SK-N-SH (cell line): ENCODE measurements around the gene IRAG1. TPM values are rescaled to one million over a fixed set of nuclear protein-coding genes. Genes with fewer than 3 reads are reported as not detected.

Source experiments
- CTCF ChIA-PET: fragments of 300-600, 350-600 bp; formaldehyde crosslinking; extraction: SDS; loops from one replicate; lab custom pipeline; 2021; lab: Yijun Ruan, JAX
- POLR2A ChIA-PET: fragments of 350-600 bp; sonication (Branson Sonifier 250); formaldehyde crosslinking; extraction: SDS; loops from one replicate; lab custom pipeline; 2020; ENCODE audit warnings: antibody characterized with exemption, inconsistent platforms; lab: Yijun Ruan, JAX
- DNase-seq: peaks from one replicate; pipeline ENCODE4 v3.0.0; 2012
- H2AFZ ChIP-seq: fragments of 200-600 bp; sonication (generic); 2 replicates; pipeline ENCODE4 v1.8.1; 2016; ENCODE audit warnings: antibody characterized with exemption, mild to moderate bottlenecking, low read depth
- H3F3A ChIP-seq: fragments of 200-600 bp; sonication (generic); replicated peaks from 2 replicates; pipeline ENCODE3; 2016; ENCODE audit warnings: antibody characterized with exemption, mild to moderate bottlenecking; ENCODE audit not compliant: insufficient read depth
- H3K27ac ChIP-seq, 2 experiments: fragments of 200-500 bp in 1 of 2; fragments of 200-600 bp in 1 of 2; sonication (Bioruptor generic) in 1 of 2; sonication (generic), shearing (Covaris generic) in 1 of 2; 2 replicates each; pipeline versions ENCODE4 v1.5.1 to v1.6.1; 2014 to 2016; ENCODE audit warnings: low read depth in 2 of 2, inconsistent platforms in 1 of 2, low read length in 1 of 2, mild to moderate bottlenecking in 1 of 2, mixed read lengths in 1 of 2
- H3K27me3 ChIP-seq: fragments of 200-600 bp; sonication (generic), shearing (Covaris generic); 2 replicates; pipeline ENCODE4 v1.6.1; 2016; ENCODE audit warnings: mixed run types; ENCODE audit not compliant: insufficient read depth
- H3K36me3 ChIP-seq, 2 experiments: fragments of 200-500 bp in 1 of 2; fragments of 200-600 bp in 1 of 2; sonication (Bioruptor generic) in 1 of 2; sonication (generic) in 1 of 2; replicated peaks in 1 of 2; 2 replicates each; pipeline versions ENCODE3 to v1.5.1; 2014 to 2016; ENCODE audit warnings: low read length in 1 of 2, mild to moderate bottlenecking in 1 of 2; ENCODE audit not compliant: insufficient read depth in 2 of 2, control insufficient read depth in 1 of 2
- H3K4me1 ChIP-seq, 2 experiments: fragments of 200-500 bp in 1 of 2; fragments of 200-600 bp in 1 of 2; sonication (Bioruptor generic) in 1 of 2; sonication (generic), shearing (Covaris generic) in 1 of 2; 2 replicates each; pipeline versions ENCODE4 v1.5.1 to v1.6.1; 2014 to 2016; ENCODE audit warnings: low read depth in 1 of 2, low read length in 1 of 2, mixed run types in 1 of 2; ENCODE audit not compliant: insufficient read depth in 2 of 2, control insufficient read depth in 1 of 2
- H3K4me2 ChIP-seq: fragments of 200-600 bp; sonication (generic), shearing (Covaris generic); 2 replicates; pipeline ENCODE4 v1.6.1; 2017; ENCODE audit warnings: mixed run types
- H3K4me3 ChIP-seq, 2 experiments: fragments of 200-500 bp in 1 of 2; fragments of 200-600 bp in 1 of 2; sonication (Bioruptor generic) in 1 of 2; sonication (generic), shearing (Covaris generic) in 1 of 2; 2 replicates each; pipeline versions ENCODE4 v1.5.1 to v1.8.1; 2014 to 2016; ENCODE audit warnings: low read depth in 2 of 2, inconsistent platforms in 1 of 2, low read length in 1 of 2, mild to moderate bottlenecking in 1 of 2, mixed read lengths in 1 of 2, moderate library complexity in 1 of 2
- H3K79me2 ChIP-seq: fragments of 200-600 bp; sonication (generic); 2 replicates; pipeline ENCODE4 v1.8.1; 2017; ENCODE audit warnings: mild to moderate bottlenecking; ENCODE audit not compliant: insufficient read depth
- H3K9ac ChIP-seq: fragments of 200-600 bp; sonication (generic); 2 replicates; pipeline ENCODE4 v1.6.1; 2017; ENCODE audit warnings: mixed run types
- H3K9me2 ChIP-seq: fragments of 200-600 bp; sonication (generic); 2 replicates; pipeline ENCODE4 v1.6.1; 2017; ENCODE audit warnings: mixed run types
- H3K9me3 ChIP-seq: fragments of 200-600 bp; sonication (generic); 2 replicates; pipeline ENCODE4 v1.6.1; 2017; ENCODE audit warnings: mixed run types, mild to moderate bottlenecking, moderate library complexity
- H4K20me1 ChIP-seq: fragments of 200-600 bp; sonication (generic); 2 replicates; pipeline ENCODE4 v1.6.1; 2017; ENCODE audit warnings: mild to moderate bottlenecking, mixed run types; ENCODE audit not compliant: insufficient read depth
- EP300 ChIP-seq, 2 experiments: IDR thresholded peaks; 2 replicates each; pipeline versions ENCODE4 v1.4.0 to v1.6.1; 2012; ENCODE audit warnings: borderline replicate concordance in 1 of 2, low read depth in 1 of 2, low read length in 1 of 2
- FOXJ3 ChIP-seq: sonication (generic); formaldehyde crosslinking; IDR thresholded peaks from 2 replicates; pipeline ENCODE4 v1.5.1; 2020; ENCODE audit warnings: mild to moderate bottlenecking, missing genetic modification reagents
- FOXM1 ChIP-seq: IDR thresholded peaks from 2 replicates; pipeline ENCODE4 v1.4.0; 2012; ENCODE audit warnings: low read depth, mild to moderate bottlenecking
- JUND ChIP-seq: IDR thresholded peaks from 2 replicates; pipeline ENCODE4 v1.4.0; 2012
- NFIC ChIP-seq: IDR thresholded peaks from 2 replicates; pipeline ENCODE4 v1.4.0; 2012; ENCODE audit warnings: borderline replicate concordance
- POLR2AphosphoS5 ChIP-seq: IDR thresholded peaks from 2 replicates; pipeline ENCODE4 v1.6.1; 2012; ENCODE audit warnings: low read depth, low read length
- RXRA ChIP-seq: IDR thresholded peaks from 2 replicates; pipeline ENCODE4 v1.4.0; 2012; ENCODE audit warnings: low read depth, mild to moderate bottlenecking, borderline replicate concordance
- TCF12 ChIP-seq: IDR thresholded peaks from 2 replicates; pipeline ENCODE4 v1.4.0; 2012
- TEAD4 ChIP-seq: IDR thresholded peaks from 2 replicates; pipeline ENCODE4 v1.4.0; 2012; ENCODE audit warnings: mild to moderate bottlenecking, borderline replicate concordance; ENCODE audit not compliant: insufficient read depth
- WGBS: methylation state at CpG from one replicate; pipeline ENCODE4 v1.1.6; 2017; ENCODE audit warnings: low lambda C conversion rate; 5-methylcytosine and 5-hydroxymethylcytosine counted together
- polyA plus RNA-seq, 3 experiments: library from polyadenylated mRNA; depleted of rRNA; stranded (reverse); fragments of >200 nt; gene quantifications; 2 replicates each; pipeline ENCODE4 v1.2.3, GENCODE V29; 2012
- TF ChIP-seq, protein P1 (sequence below): fragments of 200-600 bp; sonication (generic); IDR thresholded peaks from 2 replicates; pipeline ENCODE4 v1.6.1; 2017; ENCODE audit warnings: antibody characterized with exemption, mild to moderate bottlenecking, moderate library complexity
- TF ChIP-seq, protein P2 (sequence below): IDR thresholded peaks from 2 replicates; pipeline ENCODE4 v1.6.1; 2012; ENCODE audit warnings: mild to moderate bottlenecking, low read depth, low read length, moderate library complexity
- TF ChIP-seq, protein P3 (sequence below): fragments of 150-350 bp; IDR thresholded peaks from 2 replicates; pipeline ENCODE4 v1.6.1; 2017; ENCODE audit warnings: antibody characterized with exemption, low read length, low read depth, borderline replicate concordance
- TF ChIP-seq, protein P4 (sequence below): IDR thresholded peaks from 2 replicates; pipeline ENCODE4 v1.4.0; 2012; ENCODE audit warnings: low read depth, borderline replicate concordance

IRAG1 gene
- polyA plus RNA-seq, 1 of the 3 experiments (the other 2 are of a cell fraction): 0.05 TPM

DNA sequence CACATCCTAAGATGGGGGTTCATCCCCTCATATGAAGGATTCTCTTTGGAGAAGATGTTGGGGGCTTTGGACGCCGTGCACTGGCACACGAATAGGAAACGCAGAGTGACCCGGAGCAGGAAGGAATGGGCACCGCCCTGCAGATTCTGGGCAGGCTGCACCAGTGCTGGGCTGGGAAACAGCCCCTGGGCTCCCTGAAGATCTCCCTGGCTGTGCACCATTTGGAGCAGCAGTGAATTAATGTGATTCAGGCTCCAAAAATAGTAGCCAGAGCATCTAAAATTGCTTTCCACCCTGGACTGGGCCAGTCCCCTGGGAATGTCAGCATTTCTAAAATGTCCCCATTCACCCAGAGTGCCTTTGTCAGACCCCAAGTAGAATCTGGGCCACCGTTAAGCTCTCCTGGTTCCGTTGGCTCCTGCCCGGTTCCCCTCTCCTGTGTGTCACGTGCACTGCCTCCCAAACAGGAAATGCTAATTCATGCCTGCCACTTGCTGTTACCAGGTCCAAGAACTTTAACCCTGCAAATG, 18.6 kb downstream of the IRAG1 start (continued):
- no peak for TF ChIP-seq RXRA
- TF ChIP-seq, protein P1, sequence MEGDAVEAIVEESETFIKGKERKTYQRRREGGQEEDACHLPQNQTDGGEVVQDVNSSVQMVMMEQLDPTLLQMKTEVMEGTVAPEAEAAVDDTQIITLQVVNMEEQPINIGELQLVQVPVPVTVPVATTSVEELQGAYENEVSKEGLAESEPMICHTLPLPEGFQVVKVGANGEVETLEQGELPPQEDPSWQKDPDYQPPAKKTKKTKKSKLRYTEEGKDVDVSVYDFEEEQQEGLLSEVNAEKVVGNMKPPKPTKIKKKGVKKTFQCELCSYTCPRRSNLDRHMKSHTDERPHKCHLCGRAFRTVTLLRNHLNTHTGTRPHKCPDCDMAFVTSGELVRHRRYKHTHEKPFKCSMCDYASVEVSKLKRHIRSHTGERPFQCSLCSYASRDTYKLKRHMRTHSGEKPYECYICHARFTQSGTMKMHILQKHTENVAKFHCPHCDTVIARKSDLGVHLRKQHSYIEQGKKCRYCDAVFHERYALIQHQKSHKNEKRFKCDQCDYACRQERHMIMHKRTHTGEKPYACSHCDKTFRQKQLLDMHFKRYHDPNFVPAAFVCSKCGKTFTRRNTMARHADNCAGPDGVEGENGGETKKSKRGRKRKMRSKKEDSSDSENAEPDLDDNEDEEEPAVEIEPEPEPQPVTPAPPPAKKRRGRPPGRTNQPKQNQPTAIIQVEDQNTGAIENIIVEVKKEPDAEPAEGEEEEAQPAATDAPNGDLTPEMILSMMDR: no peak
- TF ChIP-seq POLR2AphosphoS5: no peak
- no peak for TF ChIP-seq FOXJ3 (CRISPR knock-in tag)

DNA sequence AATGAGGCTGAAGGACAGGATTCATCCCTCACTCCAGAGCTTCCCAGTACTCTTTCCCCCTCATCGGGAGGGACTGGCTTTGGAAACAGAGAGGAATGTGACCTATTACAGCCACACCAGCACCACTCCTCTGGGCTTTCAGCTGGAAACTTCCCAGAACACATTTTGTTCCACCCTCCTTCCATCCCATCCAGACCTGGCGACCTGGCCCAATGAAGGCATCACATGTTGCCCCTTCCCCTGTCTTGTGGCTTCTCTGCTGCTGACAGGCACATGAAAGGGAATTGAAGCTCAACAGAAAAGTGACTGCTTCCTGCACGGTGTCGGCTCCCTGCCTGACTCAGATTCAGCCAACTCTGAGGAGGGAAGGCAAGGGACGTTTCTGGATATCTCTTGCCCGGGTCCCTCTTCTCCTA, 19.1 kb downstream of the IRAG1 start:
- POLR2A ChIA-PET: no interaction called here
- H3K27ac ChIP-seq: no peak overlapping the region

DNA sequence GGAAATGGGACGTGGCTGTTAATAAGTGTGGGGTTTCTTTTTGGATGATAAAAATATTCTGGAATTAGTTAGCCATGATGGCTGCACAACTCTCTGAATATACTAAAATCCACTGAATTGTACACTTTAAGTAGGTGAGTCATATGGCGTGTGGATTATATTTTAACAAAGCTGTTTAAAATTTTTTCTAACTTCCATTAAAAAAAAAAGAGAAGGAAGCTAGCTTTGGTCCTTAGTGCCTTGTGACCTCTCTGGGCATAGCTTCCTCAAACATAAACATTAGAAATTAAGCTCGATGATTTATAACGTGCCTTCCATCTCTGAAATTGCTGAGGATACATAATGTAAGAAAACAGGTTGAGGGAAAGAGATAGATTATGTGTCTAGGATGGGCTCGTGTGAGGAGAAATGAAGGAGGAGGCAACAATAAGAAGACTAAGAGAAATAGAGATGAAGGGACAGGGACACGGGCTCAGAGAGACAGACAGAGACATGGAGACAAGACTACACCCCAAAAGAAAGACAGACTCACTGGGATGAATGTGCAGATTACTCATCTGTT, 20.0 kb downstream of the IRAG1 start:
- Histone ChIP-seq H2AFZ (no peak overlapping the region), H3K27ac (no peak overlapping the region), H3K27me3 (peaks cover 4% of the 10 kb centered on the region; the same call in 1 of the 2 replicates), H3K9me2 (no peaks in the 10 kb centered on the region), H4K20me1 (no peaks in the 10 kb centered on the region), H3K79me2 (no peaks in the 10 kb centered on the region), H3K9me3 (no peaks in the 10 kb centered on the region), H3K4me1 (peaks cover 0 to 17% of the 10 kb centered on the region in 2 experiments; a peak in 2 of 4 replicates), H3K9ac (no peak overlapping the region), H3K36me3 (no peaks in the 10 kb centered on the region), H3K4me3 (no peak overlapping the region), H3K4me2 (no peak overlapping the region), H3F3A (no peaks in the 10 kb centered on the region)
- WGBS: 59% methylated on average over 6 of the region's 6 CpGs
- CTCF ChIA-PET: interaction anchor here (1.4 kb wide), 1 partner anchor 10 kb away, joined by 6 read pairs; no protein-coding TSS in a partner anchor
- POLR2A ChIA-PET: no interaction called here
- no peak for DNase-seq
- TF ChIP-seq FOXM1 (no peak), JUND (no peak), NFIC (no peak), EP300 (IDR thresholded peaks at IDR 0.05; ENCODE audit: borderline replicate concordance in 1 of 2, low read depth in 1 of 2, low read length in 1 of 2) (no peak)
- TF ChIP-seq, protein P2, sequence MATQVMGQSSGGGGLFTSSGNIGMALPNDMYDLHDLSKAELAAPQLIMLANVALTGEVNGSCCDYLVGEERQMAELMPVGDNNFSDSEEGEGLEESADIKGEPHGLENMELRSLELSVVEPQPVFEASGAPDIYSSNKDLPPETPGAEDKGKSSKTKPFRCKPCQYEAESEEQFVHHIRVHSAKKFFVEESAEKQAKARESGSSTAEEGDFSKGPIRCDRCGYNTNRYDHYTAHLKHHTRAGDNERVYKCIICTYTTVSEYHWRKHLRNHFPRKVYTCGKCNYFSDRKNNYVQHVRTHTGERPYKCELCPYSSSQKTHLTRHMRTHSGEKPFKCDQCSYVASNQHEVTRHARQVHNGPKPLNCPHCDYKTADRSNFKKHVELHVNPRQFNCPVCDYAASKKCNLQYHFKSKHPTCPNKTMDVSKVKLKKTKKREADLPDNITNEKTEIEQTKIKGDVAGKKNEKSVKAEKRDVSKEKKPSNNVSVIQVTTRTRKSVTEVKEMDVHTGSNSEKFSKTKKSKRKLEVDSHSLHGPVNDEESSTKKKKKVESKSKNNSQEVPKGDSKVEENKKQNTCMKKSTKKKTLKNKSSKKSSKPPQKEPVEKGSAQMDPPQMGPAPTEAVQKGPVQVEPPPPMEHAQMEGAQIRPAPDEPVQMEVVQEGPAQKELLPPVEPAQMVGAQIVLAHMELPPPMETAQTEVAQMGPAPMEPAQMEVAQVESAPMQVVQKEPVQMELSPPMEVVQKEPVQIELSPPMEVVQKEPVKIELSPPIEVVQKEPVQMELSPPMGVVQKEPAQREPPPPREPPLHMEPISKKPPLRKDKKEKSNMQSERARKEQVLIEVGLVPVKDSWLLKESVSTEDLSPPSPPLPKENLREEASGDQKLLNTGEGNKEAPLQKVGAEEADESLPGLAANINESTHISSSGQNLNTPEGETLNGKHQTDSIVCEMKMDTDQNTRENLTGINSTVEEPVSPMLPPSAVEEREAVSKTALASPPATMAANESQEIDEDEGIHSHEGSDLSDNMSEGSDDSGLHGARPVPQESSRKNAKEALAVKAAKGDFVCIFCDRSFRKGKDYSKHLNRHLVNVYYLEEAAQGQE: no peak
- TF ChIP-seq, protein P3, sequence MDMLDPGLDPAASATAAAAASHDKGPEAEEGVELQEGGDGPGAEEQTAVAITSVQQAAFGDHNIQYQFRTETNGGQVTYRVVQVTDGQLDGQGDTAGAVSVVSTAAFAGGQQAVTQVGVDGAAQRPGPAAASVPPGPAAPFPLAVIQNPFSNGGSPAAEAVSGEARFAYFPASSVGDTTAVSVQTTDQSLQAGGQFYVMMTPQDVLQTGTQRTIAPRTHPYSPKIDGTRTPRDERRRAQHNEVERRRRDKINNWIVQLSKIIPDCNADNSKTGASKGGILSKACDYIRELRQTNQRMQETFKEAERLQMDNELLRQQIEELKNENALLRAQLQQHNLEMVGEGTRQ: no peak

More for the DNA sequence above, 19.1 kb downstream of the IRAG1 start:
- no peak for DNase-seq
- Histone ChIP-seq H3K4me2 (no peak overlapping the region), H3K4me1 (peaks cover 0 to 8% of the 10 kb centered on the region in 2 experiments; a peak in 2 of 4 replicates), H3K9ac (no peak overlapping the region), H3K9me2 (no peaks in the 10 kb centered on the region), H3K4me3 (no peak overlapping the region), H3F3A (no peaks in the 10 kb centered on the region), H3K79me2 (no peaks in the 10 kb centered on the region), H4K20me1 (no peaks in the 10 kb centered on the region), H3K9me3 (no peaks in the 10 kb centered on the region), H3K27me3 (peaks cover 9% of the 10 kb centered on the region; the same call in 1 of the 2 replicates), H2AFZ (no peak overlapping the region), H3K36me3 (no peaks in the 10 kb centered on the region)
- 81% methylated on average over 6 of the region's 6 CpGs for WGBS
- TF ChIP-seq TCF12: no peak
- TF ChIP-seq, protein P4, sequence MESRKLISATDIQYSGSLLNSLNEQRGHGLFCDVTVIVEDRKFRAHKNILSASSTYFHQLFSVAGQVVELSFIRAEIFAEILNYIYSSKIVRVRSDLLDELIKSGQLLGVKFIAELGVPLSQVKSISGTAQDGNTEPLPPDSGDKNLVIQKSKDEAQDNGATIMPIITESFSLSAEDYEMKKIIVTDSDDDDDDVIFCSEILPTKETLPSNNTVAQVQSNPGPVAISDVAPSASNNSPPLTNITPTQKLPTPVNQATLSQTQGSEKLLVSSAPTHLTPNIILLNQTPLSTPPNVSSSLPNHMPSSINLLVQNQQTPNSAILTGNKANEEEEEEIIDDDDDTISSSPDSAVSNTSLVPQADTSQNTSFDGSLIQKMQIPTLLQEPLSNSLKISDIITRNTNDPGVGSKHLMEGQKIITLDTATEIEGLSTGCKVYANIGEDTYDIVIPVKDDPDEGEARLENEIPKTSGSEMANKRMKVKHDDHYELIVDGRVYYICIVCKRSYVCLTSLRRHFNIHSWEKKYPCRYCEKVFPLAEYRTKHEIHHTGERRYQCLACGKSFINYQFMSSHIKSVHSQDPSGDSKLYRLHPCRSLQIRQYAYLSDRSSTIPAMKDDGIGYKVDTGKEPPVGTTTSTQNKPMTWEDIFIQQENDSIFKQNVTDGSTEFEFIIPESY: no peak
- TF ChIP-seq TEAD4: no peak
- CTCF ChIA-PET: interaction anchor here (1.4 kb wide), 1 partner anchor 9 kb away, joined by 6 read pairs; no protein-coding TSS in a partner anchor
